Measurements from ENCODE around the gene NAA10.

The NAA10 gene

GRCh38 chrX:153903238-153903980 lies 31.4 kb downstream of the NAA10 start:
- Histone ChIP-seq H3K4me3 (ENCODE audit: low read length) (no peak overlapping the region), H3K4me1 (ENCODE audit: control insufficient read depth, insufficient read depth, low read length) (peaks cover 21% of the 10 kb centered on the region), H3K36me3 (ENCODE audit: insufficient read depth, low read length) (no peaks in the 10 kb centered on the region), H3K4me2 (ENCODE audit: low read length) (no peak overlapping the region), H3K27me3 (ENCODE audit: control insufficient read depth, insufficient read depth, low read length) (peaks cover 7% of the 10 kb centered on the region), H3K9me3 (replicated peaks; ENCODE audit: low read length) (no peaks in the 10 kb centered on the region), H3K9ac (ENCODE audit: low read depth, low read length) (no peak overlapping the region)

DNA sequence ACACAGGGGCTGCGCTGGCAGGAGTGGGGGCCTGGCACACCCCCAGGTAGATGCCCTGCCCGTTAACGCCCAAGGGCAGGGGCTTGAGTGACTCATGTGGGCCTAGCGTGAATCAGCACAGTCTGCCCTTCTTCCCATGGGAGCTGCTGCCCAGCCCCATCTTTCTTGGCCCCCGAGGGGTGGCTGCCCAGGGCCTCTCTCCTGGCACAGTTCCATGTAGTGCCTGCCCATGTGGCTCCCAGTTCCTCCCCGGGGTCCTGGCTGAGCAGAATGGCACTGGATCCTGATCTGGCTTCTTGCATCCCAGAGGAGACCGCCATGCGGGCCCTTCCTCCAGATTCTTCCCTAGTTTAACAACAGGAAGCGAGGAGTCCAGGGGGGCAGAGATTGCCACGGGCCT lies 32.5 kb downstream of the NAA10 start:
- H3K27me3 ChIP-seq (ENCODE audit: control insufficient read depth, insufficient read depth, low read length) = peaks cover 13% of the 10 kb centered on the region
- H3K9ac ChIP-seq (ENCODE audit: low read depth, low read length) = no peak overlapping the region
- peaks cover 21% of the 10 kb centered on the region for H3K4me1 ChIP-seq (ENCODE audit: control insufficient read depth, insufficient read depth, low read length)
- H3K4me3 ChIP-seq (ENCODE audit: low read length) = no peak overlapping the region
- H3K4me2 ChIP-seq (ENCODE audit: low read length) = no peak overlapping the region
- no peaks in the 10 kb centered on the region for H3K9me3 ChIP-seq (replicated peaks; ENCODE audit: low read length)
- no peaks in the 10 kb centered on the region for H3K36me3 ChIP-seq (ENCODE audit: insufficient read depth, low read length)

- Histone ChIP-seq H3K4me2 (ENCODE audit: low read length) (no peak overlapping the region), H3K9ac (ENCODE audit: low read depth, low read length) (no peak overlapping the region), H3K9me3 (replicated peaks; ENCODE audit: low read length) (no peaks in the 10 kb centered on the region), H3K36me3 (ENCODE audit: insufficient read depth, low read length) (no peaks in the 10 kb centered on the region), H3K27me3 (ENCODE audit: control insufficient read depth, insufficient read depth, low read length) (peaks cover 11% of the 10 kb centered on the region), H3K4me3 (ENCODE audit: low read length) (no peak overlapping the region), H3K4me1 (ENCODE audit: control insufficient read depth, insufficient read depth, low read length) (peaks cover 21% of the 10 kb centered on the region)
These were observed 33.1 kb downstream of the NAA10 start for GRCh38 chrX:153901753-153902140.

DNA sequence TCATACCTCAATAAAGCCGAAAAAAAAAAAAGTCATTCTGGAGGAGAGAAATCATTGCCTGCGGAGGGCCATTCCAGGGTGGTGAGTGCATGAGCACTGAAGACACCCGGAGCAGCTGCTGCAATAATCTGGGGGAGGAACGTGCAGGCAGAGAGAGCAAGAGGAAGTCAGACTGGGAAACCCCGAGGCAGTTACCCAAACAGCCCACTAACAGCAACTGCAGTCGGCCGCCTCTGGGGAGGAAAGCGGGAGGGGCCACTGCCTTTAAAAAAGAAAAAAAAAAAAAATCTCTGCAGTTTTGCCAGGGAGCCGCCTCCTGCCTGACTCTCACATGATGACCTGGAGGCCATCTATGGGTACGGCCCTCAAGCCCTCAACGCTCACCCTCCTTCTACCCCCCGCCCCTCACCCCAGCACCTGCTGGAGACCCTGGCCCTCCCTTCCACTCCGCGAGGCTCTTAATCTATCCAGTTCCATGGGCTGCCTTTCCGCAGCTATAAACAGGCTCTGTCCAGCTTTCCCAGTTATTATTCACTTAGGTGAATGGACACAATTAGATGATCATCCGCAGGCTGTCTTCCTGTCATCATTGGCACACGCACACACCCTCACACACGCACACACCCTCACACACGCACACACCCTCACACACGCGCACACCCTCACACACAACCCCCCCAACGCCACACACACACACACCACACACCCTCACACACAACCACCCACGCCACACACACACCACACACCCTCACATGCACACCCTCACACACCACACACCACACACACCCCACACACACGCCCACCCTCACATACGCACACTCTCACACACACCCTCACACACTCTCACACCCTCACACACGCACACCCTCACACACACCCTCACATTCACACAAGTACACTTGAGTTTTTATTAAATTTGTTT lies 33.7 kb downstream of the NAA10 start:
- no peak overlapping the region for H3K4me3 ChIP-seq (ENCODE audit: low read length)
- H3K27me3 ChIP-seq (ENCODE audit: control insufficient read depth, insufficient read depth, low read length) = peaks cover 5% of the 10 kb centered on the region
- peaks cover 21% of the 10 kb centered on the region for H3K4me1 ChIP-seq (ENCODE audit: control insufficient read depth, insufficient read depth, low read length)
- no peak overlapping the region for H3K9ac ChIP-seq (ENCODE audit: low read depth, low read length)
- no peaks in the 10 kb centered on the region for H3K36me3 ChIP-seq (ENCODE audit: insufficient read depth, low read length)
- peak overlapping the region; percentile 59 for H3K4me2 ChIP-seq (ENCODE audit: low read length)
- no peaks in the 10 kb centered on the region for H3K9me3 ChIP-seq (replicated peaks; ENCODE audit: low read length)

GRCh38 chrX:153897899-153898298 lies 36.9 kb downstream of the NAA10 start:
- Histone ChIP-seq H3K36me3 (ENCODE audit: insufficient read depth, low read length) (no peaks in the 10 kb centered on the region), H3K4me1 (ENCODE audit: control insufficient read depth, insufficient read depth, low read length) (peaks cover 21% of the 10 kb centered on the region), H3K4me2 (ENCODE audit: low read length) (no peak overlapping the region), H3K9me3 (replicated peaks; ENCODE audit: low read length) (no peaks in the 10 kb centered on the region), H3K4me3 (ENCODE audit: low read length) (no peak overlapping the region), H3K27me3 (ENCODE audit: control insufficient read depth, insufficient read depth, low read length) (peaks cover 11% of the 10 kb centered on the region), H3K9ac (ENCODE audit: low read depth, low read length) (no peak overlapping the region)

GRCh38 chrX:153889123-153889522 lies 45.7 kb downstream of the NAA10 start:
- Histone ChIP-seq H3K4me2 (ENCODE audit: low read length) (no peak overlapping the region), H3K4me3 (ENCODE audit: low read length) (no peak overlapping the region), H3K9me3 (replicated peaks; ENCODE audit: low read length) (no peaks in the 10 kb centered on the region), H3K27me3 (ENCODE audit: control insufficient read depth, insufficient read depth, low read length) (peaks cover 45% of the 10 kb centered on the region), H3K4me1 (ENCODE audit: control insufficient read depth, insufficient read depth, low read length) (no peaks in the 10 kb centered on the region), H3K36me3 (ENCODE audit: insufficient read depth, low read length) (no peaks in the 10 kb centered on the region), H3K9ac (ENCODE audit: low read depth, low read length) (no peak overlapping the region)

DNA sequence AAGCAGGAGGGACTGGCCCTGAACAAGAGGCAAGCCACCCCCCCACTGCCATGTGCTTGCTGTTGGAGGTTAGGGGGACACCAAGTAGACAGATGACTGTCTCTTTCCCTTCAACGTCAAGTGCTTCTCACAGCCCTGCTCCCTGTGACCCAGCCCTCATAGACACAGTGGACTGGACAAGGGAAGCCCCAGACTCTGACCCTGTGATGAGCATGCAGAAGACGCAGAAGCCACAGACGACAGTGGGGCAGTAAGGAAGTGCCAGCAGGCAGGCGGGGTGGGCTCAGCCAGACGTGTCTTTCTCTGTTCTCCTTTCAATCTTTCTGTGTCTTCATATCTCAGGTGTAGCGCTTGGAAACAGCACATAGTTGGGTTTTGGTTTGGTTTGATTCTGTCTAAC lies 46.5 kb downstream of the NAA10 start:
- no peak overlapping the region for H3K9ac ChIP-seq (ENCODE audit: low read depth, low read length)

DNA sequence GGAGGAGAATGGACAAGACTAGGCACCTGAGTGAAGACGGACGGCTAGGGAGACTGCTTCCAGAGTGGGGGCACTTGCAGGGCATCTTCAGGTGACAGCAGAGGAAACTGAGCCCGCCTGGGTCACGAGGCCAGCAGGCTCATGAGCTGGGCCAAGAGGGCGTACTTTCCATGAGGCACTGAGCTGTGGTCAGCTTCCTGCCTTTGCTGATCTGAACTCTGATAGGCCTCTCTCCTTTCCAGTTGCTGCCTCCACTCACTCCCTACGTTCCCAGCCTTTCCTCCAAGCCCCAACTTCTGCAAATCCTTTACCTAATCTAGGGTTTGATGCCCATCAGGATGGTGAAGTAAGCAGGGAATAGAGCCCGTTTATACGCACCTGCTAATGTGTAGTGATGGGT lies 47.5 kb downstream of the NAA10 start:
- no peak overlapping the region for H3K4me3 ChIP-seq (ENCODE audit: low read length)
- H3K4me2 ChIP-seq (ENCODE audit: low read length) = no peak overlapping the region
- no peak overlapping the region for H3K9ac ChIP-seq (ENCODE audit: low read depth, low read length)
- no peaks in the 10 kb centered on the region for H3K36me3 ChIP-seq (ENCODE audit: insufficient read depth, low read length)
- peaks cover 53% of the 10 kb centered on the region for H3K27me3 ChIP-seq (ENCODE audit: control insufficient read depth, insufficient read depth, low read length)
- no peaks in the 10 kb centered on the region for H3K4me1 ChIP-seq (ENCODE audit: control insufficient read depth, insufficient read depth, low read length)
- H3K9me3 ChIP-seq (replicated peaks; ENCODE audit: low read length) = no peaks in the 10 kb centered on the region

More for the DNA sequence above, 46.5 kb downstream of the NAA10 start:
- Histone ChIP-seq H3K9me3 (replicated peaks; ENCODE audit: low read length) (no peaks in the 10 kb centered on the region), H3K4me3 (ENCODE audit: low read length) (no peak overlapping the region), H3K36me3 (ENCODE audit: insufficient read depth, low read length) (no peaks in the 10 kb centered on the region), H3K4me1 (ENCODE audit: control insufficient read depth, insufficient read depth, low read length) (no peaks in the 10 kb centered on the region), H3K27me3 (ENCODE audit: control insufficient read depth, insufficient read depth, low read length) (peaks cover 50% of the 10 kb centered on the region), H3K4me2 (ENCODE audit: low read length) (no peak overlapping the region)

GRCh38 chrX:153886915-153887314 lies 47.9 kb downstream of the NAA10 start:
- Histone ChIP-seq H3K4me3 (ENCODE audit: low read length) (no peak overlapping the region), H3K9me3 (replicated peaks; ENCODE audit: low read length) (no peaks in the 10 kb centered on the region), H3K4me1 (ENCODE audit: control insufficient read depth, insufficient read depth, low read length) (no peaks in the 10 kb centered on the region), H3K27me3 (ENCODE audit: control insufficient read depth, insufficient read depth, low read length) (peaks cover 57% of the 10 kb centered on the region), H3K36me3 (ENCODE audit: insufficient read depth, low read length) (no peaks in the 10 kb centered on the region), H3K9ac (ENCODE audit: low read depth, low read length) (no peak overlapping the region), H3K4me2 (ENCODE audit: low read length) (no peak overlapping the region)

- H3K4me3 ChIP-seq (ENCODE audit: low read length) = no peak within 1 kb of the TSS
- H3K9ac ChIP-seq (ENCODE audit: low read depth, low read length) = no peak within 1 kb of the TSS
- H3K27me3 ChIP-seq (ENCODE audit: control insufficient read depth, insufficient read depth, low read length) = peaks cover 63% of the 10 kb centered on the region
These were observed 48.6 kb downstream of the NAA10 start, which contains the start of gene L1CAM for GRCh38 chrX:153885968-153886903. L1CAM (minus strand) TSS chrX:153886173; CDS start chrX:153875836, 10,337 bp downstream.

More at GRCh38 chrX:153885968-153886903, 48.6 kb downstream of the NAA10 start, which contains the start of gene L1CAM:
- H3K36me3 ChIP-seq (ENCODE audit: insufficient read depth, low read length) = no peaks in the 10 kb centered on the region
- no peak within 1 kb of the TSS for H3K4me2 ChIP-seq (ENCODE audit: low read length)
- H3K9me3 ChIP-seq (replicated peaks; ENCODE audit: low read length) = no peaks in the 10 kb centered on the region
- no peaks in the 10 kb centered on the region for H3K4me1 ChIP-seq (ENCODE audit: control insufficient read depth, insufficient read depth, low read length)
